NCI-H345 (cell line): ENCODE results near the gene NAP1L4.

Experiments
- DNase-seq: peaks from one replicate; lab custom pipeline; 2025; lab: John Stamatoyannopoulos, UW

Gene NAP1L4

DNA sequence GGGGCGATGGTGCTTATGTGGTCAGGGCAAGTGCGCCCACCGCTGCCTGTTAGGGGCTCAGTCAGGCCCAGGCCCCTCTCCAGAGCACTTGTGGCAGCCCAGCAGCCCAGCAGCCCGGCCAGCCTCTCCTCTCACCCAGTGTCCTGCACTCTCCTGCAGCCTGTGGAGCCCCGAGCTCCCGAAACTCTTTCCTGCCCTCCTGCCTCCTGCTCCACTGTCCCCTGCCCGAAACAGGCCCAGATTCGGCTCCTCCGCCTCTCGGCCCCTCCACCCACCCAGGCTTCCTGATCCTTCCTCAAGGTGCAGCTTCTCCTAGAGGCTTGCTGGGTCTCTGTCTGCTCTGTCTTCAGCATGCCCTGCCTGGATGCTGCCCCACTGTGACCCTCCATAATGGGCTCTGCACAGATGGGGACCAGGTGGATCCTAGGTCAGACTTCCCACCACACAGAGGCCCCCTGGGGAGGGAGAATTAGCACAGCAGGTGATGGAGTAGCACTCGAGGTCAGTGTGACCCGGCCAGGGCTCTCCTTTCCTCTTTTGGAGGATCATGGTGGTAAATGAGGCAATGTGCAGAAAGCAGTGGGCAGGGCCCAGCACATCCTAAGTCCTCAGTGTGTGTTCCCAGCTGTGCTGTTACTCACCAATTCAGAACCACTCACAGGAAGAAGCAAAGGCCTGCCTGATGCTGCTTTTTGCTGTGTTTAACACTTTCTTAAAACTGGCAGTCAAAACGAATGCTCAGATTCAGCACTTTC lies 18.6 kb upstream of the NAP1L4 start:
- DNase-seq = no peak

DNA sequence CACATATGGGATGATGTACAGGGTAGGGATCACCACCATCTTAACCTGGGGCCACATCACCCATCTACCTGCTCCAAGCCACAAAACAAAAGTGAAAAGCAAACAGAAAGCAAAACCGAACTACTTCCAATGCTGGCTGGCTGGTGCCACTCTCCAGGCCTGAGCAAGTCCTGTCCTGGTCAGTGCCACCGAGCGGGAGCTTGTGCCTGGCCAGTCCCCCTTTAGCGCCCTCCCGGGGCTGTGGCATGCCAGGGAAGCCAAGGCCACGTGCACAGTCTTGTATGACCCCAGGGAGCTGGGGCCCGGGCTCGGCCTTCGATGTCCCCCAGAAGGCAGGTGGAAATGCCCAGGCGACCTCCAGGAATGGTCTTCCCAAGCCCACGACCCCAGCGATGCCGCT lies 17.9 kb upstream of the NAP1L4 start:
- DNase-seq = no peak

DNA sequence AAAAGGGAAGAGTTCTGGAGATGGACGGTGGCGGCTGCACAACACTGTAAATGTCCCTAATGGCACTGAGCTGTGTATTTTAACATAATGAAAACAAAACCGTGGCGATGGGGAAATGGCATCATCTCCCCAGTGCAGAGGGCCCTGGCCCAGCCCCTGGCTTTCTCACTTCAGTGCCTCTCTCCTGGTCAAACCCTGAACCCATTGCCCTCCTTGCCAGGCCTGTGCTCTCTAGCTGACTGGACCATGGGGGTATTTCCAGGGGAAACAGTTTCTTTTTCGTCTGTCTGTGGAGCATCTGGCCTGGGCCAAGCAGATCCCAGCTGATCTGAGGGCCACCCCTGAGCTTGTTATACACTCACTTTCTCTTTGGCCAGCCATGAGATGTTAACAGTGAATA lies 17.4 kb upstream of the NAP1L4 start:
- DNase-seq = no peak

DNA sequence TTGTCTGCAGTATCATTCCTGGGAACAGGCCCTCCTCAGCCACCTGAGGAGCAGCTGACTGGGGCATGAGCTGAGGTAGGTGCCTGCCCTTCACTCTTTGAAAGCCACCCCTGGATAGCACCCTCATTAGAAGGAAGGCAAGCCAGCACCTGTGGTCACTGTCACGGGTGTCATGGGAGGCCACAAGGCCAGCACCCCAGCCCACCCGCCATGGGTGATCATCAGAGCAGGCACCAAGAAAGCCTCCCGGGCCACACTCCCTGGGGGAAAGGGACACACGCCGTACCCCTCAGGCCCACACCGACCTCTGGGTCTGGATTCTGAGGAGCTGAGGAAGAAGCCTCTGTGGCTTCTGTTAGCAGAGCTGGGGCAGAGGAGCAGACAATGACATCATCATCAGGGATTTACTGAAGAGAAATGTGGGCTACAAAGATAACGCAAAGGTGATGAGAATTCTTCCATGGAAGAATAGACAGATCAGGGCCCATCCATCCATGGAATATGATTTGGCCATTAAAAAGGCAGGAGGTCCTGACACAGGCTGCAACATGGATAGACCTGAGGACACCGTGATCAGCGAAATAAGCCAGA lies 16.7 kb upstream of the NAP1L4 start:
- DNase-seq = no peak

GRCh38 chr11:3007404-3008010 lies 15.4 kb upstream of the NAP1L4 start:
- DNase-seq = no peak

DNA sequence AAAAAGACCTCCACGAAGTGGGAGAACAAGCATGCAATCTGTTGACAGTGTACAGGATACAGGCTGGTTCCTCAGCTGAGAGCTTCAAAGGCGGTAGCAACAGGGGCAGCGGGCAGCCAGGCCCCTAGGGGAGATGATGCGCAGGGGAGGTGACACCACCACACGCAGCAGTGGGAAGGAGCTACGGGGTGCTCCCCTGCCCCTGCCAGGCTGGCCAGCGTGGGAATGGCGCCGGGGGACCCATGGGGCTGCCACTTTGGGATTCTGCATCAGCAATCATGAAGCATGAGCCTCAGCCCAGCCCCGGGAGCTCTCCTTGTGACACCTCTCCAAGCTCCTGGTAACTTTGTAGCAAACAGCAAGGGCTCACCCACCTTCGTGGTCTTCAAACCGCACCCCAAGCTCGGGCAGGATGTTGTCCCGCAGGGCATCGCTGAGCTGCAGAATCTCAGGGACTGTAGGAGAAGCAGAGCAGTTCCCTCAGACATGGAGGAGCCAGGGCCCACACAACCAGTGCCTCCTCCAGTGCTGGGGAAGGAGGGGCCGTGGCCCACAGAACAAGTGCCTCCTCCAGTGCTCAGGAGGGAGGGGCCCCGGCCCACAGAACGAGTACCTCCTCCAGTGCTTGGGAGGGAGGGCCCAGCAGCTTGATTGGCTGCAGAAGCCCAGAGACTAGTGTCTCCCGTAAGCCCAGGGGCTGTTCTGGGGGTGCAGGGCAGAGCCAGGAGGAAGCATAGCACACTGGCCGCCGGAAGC lies 14.6 kb upstream of the NAP1L4 start:
- DNase-seq = no peak

DNA sequence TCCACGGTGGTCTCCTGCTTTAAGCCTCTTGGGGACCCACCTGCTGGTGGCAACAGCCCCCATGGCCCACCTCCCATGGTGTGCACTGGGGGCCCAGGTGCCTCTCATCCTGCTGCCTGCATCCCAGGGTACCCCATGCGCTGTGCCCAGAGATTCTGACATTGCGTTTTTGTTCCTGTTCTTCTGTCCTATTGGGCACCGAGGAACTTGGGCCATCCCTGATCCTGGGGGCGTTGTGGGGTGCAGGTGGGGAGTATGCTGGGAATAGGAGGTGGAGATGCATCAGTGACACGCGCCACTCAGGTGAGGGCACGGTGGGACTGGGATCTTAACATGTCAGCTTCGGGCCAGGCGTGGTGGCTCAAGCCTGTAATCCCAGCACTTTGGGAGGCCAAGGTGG lies 12.4 kb upstream of the NAP1L4 start:
- no peak for DNase-seq

- DNase-seq = no peak
Measured at GRCh38 chr11:3003396-3004231, 11.5 kb upstream of the NAP1L4 start.

DNA sequence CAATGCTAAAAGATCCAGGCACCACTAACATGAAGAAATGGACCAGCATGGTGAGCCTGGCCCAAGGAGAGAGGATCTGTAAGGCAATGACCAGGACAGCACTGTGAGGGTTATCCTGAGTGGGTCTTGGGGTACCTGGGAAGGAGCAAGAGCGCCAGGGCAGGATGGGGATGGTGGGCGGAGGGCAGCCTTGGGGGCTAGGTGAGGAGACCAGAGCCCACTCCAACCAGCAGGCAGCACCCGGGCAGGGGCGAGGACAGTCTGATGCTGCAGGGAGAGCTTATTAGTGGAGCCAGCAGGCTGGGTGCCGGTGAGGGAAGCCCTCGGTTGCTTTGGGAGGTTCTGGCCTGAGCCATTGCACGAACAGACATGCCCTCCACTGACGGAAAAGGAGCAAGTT lies 10.7 kb upstream of the NAP1L4 start:
- DNase-seq = no peak

DNA sequence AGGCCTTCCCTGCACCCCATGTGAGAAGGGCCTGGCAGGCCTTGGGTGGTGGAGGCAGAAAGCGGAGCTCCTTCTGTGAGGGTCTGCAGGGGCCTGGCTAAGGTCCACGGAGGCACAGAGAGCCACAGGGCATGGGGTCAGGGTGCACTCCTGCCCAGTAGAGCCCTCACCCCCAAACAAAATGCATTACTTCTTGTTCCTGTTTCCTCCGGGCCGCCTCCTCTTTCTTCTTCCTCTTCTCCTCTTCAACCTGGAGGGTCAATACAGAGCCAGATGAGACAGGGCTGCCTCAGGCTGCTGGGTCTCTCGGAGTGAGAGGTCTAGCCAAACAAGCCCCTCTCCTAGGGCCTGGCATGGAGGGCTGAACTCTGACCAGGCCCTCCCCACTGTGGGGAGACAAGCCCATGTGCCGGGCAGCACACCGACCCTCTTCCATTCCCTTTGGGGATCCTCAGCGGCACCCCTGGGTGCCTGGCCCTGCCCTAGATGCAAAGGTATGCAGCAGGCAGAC lies 10.3 kb upstream of the NAP1L4 start:
- no peak for DNase-seq

- peak; percentile 65 for DNase-seq
Measured at GRCh38 chr11:3001496-3001895, 9.4 kb upstream of the NAP1L4 start.

GRCh38 chr11:3000032-3000961 lies 8.2 kb upstream of the NAP1L4 start:
- DNase-seq = peak; percentile 98

GRCh38 chr11:2999464-2999998 lies 7.4 kb upstream of the NAP1L4 start:
- no peak for DNase-seq

GRCh38 chr11:2998073-2998850 lies 6.1 kb upstream of the NAP1L4 start:
- DNase-seq = no peak

- no peak for DNase-seq
Measured at GRCh38 chr11:2997406-2997805, 5.3 kb upstream of the NAP1L4 start.

GRCh38 chr11:2996976-2997375 lies 4.8 kb upstream of the NAP1L4 start:
- no peak for DNase-seq

DNA sequence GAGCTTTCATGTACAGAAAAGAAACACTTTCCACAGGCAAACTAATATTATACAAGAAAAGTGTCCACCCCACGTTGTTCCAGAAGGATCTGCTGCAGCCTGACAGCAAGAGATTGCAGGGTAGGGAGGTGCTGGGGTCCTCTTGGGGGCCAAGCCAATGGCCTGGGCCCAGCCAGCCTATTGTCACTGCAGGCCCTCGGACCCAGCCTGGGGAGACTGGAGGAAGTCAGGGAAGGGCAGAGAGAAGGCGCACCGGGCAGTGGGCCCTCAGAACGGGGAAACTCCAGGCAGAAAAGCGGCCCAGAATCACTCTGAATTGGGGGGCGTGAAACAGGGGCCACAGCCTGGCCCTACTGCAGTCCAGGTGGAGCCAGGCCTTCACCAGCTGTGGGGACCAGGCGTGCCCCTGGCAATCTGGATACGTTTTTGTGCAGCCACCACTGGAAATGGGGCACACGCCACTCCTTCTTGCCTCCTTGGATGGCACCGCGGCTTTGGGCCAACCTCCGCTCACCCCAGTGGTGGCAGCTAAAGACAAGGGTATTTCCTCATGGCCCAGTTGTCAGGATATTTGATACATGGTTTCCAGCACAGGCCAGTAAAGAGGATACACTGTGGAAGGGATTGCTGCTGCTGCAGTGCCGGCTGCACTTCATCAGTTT lies 3.9 kb upstream of the NAP1L4 start:
- no peak for DNase-seq

- DNase-seq = no peak
Measured at GRCh38 chr11:2995031-2995561, 3.0 kb upstream of the NAP1L4 start.

DNA sequence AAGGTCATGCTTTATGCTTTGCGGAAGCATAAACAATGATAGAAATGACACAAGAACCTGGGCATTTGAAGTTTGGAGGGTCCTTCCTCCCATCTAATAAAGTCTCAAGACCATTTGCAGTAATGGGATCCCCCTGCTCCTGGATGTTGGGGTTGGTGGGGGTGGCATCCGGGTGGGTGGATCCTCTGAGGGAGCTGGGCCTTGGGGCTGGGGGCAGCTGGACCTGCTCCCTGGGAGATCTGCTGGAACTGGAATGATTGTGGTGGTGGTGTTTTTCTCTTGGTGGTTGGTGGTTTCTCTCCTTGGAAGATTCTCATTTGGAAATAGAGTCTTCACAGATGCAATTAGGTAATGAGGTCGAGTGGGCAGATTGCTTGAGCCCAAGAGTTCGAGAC lies 2.2 kb upstream of the NAP1L4 start:
- no peak for DNase-seq
